ENCODE results near the gene P2RY12. TPM values are rescaled to one million over a fixed set of nuclear protein-coding genes. Genes with fewer than 3 reads are reported as not detected.

Gene P2RY12
- total and polyA plus RNA-seq, 2 of the 8 experiments (the other 6 are each of a cell fraction or from before 2014, with no cell fraction given), result not detected

DNA sequence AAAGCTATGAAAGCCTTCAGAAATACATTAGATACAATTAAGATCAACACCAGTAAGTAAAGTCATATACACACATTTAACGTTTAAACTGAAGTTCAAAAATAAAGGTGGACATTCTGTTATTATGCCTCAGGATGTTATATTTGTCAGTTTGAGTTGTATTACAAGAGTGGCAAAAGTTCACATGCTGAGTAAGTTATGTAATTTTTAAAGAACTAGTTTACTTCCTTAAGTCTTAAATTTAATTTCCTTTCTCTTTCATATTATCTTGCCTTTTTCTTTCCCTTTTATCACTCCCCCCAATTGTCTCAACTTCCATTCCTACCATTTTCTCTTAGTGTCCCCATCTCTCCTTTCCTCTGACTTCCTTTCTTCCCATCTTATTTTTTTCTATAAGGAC lies 63.0 kb downstream of the P2RY12 start (continued):
- TF ChIP-seq CTBP2 (IDR thresholded peaks at IDR 0.05; ENCODE audit: borderline replicate concordance, insufficient read depth, insufficient read length, low read length) (no peak), BRCA1 (IDR thresholded peaks at IDR 0.05; ENCODE audit: low read depth, low read length) (no peak)
- TF ChIP-seq, protein P1, sequence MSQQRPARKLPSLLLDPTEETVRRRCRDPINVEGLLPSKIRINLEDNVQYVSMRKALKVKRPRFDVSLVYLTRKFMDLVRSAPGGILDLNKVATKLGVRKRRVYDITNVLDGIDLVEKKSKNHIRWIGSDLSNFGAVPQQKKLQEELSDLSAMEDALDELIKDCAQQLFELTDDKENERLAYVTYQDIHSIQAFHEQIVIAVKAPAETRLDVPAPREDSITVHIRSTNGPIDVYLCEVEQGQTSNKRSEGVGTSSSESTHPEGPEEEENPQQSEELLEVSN (IDR thresholded peaks at IDR 0.05), result no peak
- TF ChIP-seq, protein P2, sequence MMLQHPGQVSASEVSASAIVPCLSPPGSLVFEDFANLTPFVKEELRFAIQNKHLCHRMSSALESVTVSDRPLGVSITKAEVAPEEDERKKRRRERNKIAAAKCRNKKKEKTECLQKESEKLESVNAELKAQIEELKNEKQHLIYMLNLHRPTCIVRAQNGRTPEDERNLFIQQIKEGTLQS (IDR thresholded peaks at IDR 0.05; ENCODE audit: insufficient read depth, low read depth, low read length), result no peak
- TF ChIP-seq, protein P3, sequence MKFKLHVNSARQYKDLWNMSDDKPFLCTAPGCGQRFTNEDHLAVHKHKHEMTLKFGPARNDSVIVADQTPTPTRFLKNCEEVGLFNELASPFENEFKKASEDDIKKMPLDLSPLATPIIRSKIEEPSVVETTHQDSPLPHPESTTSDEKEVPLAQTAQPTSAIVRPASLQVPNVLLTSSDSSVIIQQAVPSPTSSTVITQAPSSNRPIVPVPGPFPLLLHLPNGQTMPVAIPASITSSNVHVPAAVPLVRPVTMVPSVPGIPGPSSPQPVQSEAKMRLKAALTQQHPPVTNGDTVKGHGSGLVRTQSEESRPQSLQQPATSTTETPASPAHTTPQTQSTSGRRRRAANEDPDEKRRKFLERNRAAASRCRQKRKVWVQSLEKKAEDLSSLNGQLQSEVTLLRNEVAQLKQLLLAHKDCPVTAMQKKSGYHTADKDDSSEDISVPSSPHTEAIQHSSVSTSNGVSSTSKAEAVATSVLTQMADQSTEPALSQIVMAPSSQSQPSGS (IDR thresholded peaks at IDR 0.05; ENCODE audit: low read length), result no peak

Data from H1 (cell line).